G401.6 (cell line): Measurements from ENCODE around the gene NTSR1.

Experiments
- FAIRE-seq: peaks from 2 replicates; lab custom pipeline; 2012; peaks lifted over from hg19 to GRCh38; lab: Jason Lieb, UNC

The NTSR1 gene

GRCh38 chr20:62708591-62709536 lies at the start of gene NTSR1:
NTSR1 (plus strand) TSS chr20:62708836; CDS start chr20:62709208, 372 bp downstream.
- no peak for FAIRE-seq

DNA sequence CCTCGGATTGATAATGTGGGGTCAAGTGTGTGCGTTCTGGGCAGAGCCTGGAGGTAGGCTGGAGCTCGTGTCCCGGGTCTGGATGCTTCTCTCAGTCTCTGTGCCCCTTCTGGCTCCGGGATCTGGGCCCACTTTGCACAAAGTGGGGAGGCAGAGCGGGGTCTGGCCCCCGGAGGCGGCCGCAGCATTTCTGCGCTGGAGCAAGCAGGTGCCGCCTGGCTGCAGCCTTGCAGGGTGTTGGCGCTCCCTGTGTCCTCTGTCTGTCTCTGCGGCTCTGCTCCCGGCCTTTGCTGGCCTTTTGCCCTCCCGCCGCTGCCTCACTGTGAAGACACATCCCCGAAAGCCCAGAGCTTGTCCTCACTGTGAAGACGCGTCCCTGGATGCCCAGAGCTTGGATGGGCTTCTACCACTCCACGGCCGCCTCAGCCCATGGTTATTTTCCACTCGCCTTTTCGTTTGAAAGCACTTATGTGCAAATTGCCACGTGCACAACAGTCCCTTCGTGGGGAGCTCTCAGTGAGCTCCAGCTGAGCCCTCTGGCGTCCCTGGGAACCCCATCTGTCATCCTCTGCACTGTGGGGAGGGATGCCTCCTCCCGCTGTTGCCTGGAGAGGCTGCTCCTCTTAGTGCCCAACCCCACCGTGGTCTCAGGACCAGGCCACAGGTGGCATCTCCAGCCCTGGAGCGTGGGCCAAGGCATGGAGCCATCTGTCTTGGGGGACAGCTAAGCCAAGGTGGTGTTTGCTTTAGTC lies 49.0 kb upstream of the NTSR1 start:
- FAIRE-seq: no peak

GRCh38 chr20:62660240-62660615 lies 48.4 kb upstream of the NTSR1 start:
- FAIRE-seq: no peak

DNA sequence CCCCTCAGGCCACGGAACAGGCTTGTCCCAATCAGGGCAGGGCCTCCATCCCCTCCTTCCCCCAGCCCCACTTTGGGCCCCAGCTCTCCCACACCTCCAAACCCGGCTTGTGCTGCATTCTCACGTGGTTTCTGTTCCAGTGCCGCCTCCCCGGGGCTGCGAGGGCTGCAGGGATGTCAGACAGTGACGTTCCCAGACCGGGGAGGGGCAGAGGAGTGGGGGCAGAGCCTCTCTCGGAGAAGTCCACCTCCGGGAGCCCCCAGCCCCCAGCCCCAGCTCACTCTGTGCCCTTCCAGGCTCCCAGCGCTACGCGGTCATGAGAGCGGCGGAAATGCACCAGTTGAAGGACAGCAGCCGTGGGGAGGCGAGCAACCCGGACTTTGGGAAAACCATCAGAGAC lies 47.9 kb upstream of the NTSR1 start:
- FAIRE-seq: no peak

DNA sequence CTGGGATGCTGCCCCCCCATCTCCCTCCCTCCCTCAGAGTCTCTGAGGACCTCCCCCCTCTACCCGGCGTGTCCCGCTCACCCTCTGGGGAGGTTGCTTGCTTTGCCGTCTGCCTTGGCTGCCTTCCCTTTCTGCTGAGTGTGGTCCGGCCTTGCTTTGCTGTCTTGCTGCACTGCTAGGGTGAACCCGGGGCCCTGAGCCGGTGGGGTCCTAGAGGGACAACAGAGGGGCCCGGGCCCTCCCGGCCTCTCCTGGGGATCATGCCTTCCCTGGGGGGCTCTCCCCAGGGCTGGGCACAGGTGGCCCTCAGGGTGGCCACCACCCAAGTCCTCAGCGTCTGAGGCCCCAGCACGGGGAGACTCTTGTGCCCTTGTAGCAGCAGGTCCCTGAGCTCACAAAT lies 47.0 kb upstream of the NTSR1 start:
- FAIRE-seq: no peak

- no peak for FAIRE-seq
Observed at GRCh38 chr20:62662422-62662821, 46.2 kb upstream of the NTSR1 start.

DNA sequence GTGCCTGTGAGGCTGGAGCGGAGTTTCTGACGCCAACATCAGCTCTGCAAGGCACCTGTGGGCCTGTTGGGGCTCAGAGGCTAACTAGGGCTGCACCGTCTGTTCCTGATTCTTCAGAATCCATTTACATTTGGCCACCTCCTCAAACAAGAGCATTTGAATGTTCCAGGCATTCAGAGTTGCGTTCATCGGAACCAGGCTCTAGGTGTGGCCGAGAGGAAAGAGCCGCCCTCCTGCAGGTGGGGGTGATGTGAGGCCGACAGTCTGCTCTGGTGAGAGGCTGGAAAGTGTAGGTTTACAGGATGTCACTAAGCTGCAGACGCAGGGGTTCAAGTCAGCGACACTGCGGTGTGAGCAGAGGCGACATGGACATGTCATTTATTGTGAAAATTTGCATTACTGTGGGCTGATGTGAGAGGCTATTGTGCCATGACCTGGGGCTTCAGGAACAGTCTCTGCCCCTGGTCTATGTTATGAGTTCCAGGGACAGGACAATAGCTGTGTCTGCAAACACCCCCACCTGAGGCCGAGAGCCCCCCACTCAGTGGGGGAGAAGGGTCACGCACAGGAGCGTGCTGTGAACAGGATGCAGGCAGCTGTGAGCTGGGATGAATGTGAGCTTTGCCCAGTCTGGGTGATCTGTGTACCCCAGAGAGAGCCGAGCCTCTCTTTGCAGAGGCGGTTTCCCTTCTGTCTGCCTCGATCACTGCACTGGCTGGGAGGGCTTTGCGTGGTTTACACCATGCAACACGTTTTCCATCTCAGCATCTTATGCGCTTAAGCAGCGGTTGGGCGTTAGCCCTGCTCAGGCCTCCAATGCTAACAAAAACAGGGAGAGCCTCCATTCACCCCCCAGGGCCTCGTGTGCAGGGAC lies 45.3 kb upstream of the NTSR1 start:
- FAIRE-seq: no peak

- FAIRE-seq: no peak
Observed at GRCh38 chr20:62664019-62664971, 44.3 kb upstream of the NTSR1 start.

GRCh38 chr20:62665153-62665754 lies 43.4 kb upstream of the NTSR1 start:
- no peak for FAIRE-seq

GRCh38 chr20:62665826-62666735 lies 42.6 kb upstream of the NTSR1 start:
- FAIRE-seq: no peak

- no peak for FAIRE-seq
Observed at GRCh38 chr20:62666736-62667529, 41.7 kb upstream of the NTSR1 start.

- no peak for FAIRE-seq
Observed at GRCh38 chr20:62667530-62668440, 40.9 kb upstream of the NTSR1 start.

- no peak for FAIRE-seq
Observed at GRCh38 chr20:62668441-62669027, 40.1 kb upstream of the NTSR1 start.

DNA sequence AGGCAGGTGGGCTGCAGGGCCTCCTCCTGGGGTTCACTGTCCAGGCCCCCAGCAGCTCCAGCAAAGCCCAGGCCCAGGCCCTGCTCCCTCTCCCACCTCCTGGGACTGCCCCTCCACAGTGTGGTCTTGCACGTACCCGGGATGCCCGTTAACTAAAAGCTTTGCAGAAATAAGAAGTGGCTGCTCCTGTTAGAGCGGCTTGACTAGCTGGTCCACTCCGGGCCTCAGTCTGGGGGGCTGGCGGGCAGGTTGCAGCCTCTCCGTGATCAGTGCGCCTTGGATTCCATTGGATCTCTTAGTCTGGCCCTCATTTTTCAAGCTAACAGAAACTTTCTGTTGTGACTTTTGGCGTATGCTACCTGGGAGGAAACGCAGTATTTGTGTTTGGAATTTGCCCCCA lies 39.4 kb upstream of the NTSR1 start:
- no peak for FAIRE-seq

DNA sequence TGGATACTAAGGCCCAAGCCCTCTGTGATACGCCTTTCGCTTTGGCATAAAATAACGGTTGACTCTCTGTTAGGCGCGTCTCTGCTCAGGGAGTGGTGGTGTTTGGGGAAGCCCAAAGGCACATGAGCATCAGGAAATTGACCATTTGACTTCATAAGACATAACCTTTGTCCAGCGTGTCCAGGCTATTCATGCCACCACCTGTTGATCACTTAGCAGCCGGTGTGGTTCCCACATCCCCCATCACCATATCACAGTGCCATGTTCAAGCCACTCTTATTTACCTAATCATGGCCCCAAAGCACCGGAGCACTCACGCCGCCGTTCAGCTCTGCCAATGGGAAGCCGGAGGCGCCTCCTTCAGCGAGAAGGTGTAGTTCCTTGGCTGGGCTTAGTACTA lies 38.5 kb upstream of the NTSR1 start:
- no peak for FAIRE-seq

DNA sequence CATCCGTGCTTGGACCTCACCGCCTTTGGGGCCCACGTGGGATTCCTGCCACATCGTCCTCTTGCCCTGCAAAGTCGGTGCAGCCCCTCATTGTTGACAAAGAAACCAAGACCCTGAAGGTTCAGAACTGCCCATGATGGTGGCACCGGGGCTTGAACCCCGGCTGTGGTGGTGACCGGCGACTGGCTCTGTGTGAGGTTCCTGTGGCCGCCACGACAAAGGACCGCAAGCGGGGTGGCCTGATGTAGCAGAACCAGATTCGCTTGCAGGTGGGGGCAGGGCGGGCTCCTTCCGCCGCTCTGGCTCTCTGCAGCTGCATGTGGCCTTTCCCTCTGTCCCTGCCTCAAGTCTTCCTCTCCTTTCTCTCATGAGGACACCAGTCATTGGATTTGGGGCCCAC lies 37.6 kb upstream of the NTSR1 start:
- FAIRE-seq: no peak

- FAIRE-seq: no peak
Observed at GRCh38 chr20:62671765-62672164, 36.9 kb upstream of the NTSR1 start.
